ENCODE measurements around the gene DNAH12.
"Not testable (repeated sequence)": the region's sequence is repeated elsewhere in the genome, so short reads cannot be mapped to it uniquely, and the experiment has no call there.

DNA sequence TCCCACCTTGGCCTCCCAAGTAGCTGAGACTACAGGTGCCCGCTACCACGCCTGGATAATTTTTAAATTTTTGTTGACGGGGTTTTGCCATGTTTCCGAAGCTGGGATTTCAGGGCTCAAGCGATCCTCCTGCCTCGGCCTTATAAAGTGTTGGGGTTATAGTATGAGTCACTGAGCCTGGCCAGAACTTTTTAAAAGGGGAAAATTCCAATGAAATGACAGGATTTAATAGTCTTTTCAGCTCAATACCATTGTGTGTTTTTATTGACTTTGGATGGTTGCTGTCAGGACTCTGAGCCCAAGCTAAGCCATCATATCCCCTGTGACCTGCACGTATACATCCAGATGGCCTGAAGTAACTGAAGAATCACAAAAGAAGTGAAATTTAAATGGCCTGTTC lies 240.6 kb downstream of the DNAH12 start:
- TF ChIP-seq MTF1 (CRISPR knock-in tag; IDR thresholded peaks at IDR 0.05; ENCODE audit: borderline replicate concordance); EP300 (IDR thresholded peaks at IDR 0.05; ENCODE audit: low read length); SETDB1 (IDR thresholded peaks at IDR 0.05; ENCODE audit: low read length); GATAD2A (IDR thresholded peaks at IDR 0.05); TAF9B (IDR thresholded peaks at IDR 0.05; ENCODE audit: partially characterized antibody); ZNF644 (tag; IDR thresholded peaks at IDR 0.05; ENCODE audit: low read depth); TAF1 (IDR thresholded peaks at IDR 0.05; ENCODE audit: control insufficient read depth, extremely low read depth, insufficient read depth, low read length, severe bottlenecking); ZNF146 (CRISPR knock-in tag; IDR thresholded peaks at IDR 0.05; ENCODE audit: unreplicated experiment); NRF1 (conservative IDR thresholded peaks at IDR 0.05 in 1 of 2, IDR thresholded peaks at IDR 0.05 in 1 of 2): not testable (repeated sequence)
- TF ChIP-seq, protein P1, sequence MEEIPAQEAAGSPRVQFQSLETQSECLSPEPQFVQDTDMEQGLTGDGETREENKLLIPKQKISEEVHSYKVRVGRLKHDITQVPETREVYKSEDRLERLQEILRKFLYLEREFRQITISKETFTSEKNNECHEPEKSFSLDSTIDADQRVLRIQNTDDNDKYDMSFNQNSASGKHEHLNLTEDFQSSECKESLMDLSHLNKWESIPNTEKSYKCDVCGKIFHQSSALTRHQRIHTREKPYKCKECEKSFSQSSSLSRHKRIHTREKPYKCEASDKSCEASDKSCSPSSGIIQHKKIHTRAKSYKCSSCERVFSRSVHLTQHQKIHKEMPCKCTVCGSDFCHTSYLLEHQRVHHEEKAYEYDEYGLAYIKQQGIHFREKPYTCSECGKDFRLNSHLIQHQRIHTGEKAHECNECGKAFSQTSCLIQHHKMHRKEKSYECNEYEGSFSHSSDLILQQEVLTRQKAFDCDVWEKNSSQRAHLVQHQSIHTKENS (CRISPR knock-in tag; IDR thresholded peaks at IDR 0.05), result not testable (repeated sequence)
- TF ChIP-seq, protein P2, sequence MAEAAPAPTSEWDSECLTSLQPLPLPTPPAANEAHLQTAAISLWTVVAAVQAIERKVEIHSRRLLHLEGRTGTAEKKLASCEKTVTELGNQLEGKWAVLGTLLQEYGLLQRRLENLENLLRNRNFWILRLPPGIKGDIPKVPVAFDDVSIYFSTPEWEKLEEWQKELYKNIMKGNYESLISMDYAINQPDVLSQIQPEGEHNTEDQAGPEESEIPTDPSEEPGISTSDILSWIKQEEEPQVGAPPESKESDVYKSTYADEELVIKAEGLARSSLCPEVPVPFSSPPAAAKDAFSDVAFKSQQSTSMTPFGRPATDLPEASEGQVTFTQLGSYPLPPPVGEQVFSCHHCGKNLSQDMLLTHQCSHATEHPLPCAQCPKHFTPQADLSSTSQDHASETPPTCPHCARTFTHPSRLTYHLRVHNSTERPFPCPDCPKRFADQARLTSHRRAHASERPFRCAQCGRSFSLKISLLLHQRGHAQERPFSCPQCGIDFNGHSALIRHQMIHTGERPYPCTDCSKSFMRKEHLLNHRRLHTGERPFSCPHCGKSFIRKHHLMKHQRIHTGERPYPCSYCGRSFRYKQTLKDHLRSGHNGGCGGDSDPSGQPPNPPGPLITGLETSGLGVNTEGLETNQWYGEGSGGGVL (CRISPR knock-in tag; IDR thresholded peaks at IDR 0.05), result not testable (repeated sequence)
